ENCODE measurements around the gene TM7SF3. TPM values are rescaled to one million over a fixed set of nuclear protein-coding genes. Genes with fewer than 3 reads are reported as not detected.
"Not testable (repeated sequence)": the region's sequence is repeated elsewhere in the genome, so short reads cannot be mapped to it uniquely, and the experiment has no call there.

Gene TM7SF3
- total RNA-seq, 4 donors from 2014 or later, result 67.2 to 142 (median 124) TPM

GRCh38 chr12:27055966-27056365, 41.8 kb upstream of the TM7SF3 start:
- DNase-seq (ENCODE audit: low spot score in 2 of 2), result no peak
- Histone ChIP-seq H3K27ac (no peak overlapping the region), H3K4me3 (no peak overlapping the region), H3K27me3 (no peaks in the 10 kb centered on the region), H3K4me1 (no peaks in the 10 kb centered on the region), H3K36me3 (no peaks in the 10 kb centered on the region), H3K9me3 (no peaks in the 10 kb centered on the region)
- 85% methylated on average over 7 of the region's 7 CpGs for WGBS
- TF ChIP-seq CTCF (IDR thresholded peaks at IDR 0.05) (no peak), POLR2AphosphoS5 (IDR thresholded peaks at IDR 0.05) (no peak), EP300 (IDR thresholded peaks at IDR 0.05) (no peak), POLR2A (IDR thresholded peaks at IDR 0.05) (no peak)

GRCh38 chr12:27052742-27053141, 38.6 kb upstream of the TM7SF3 start:
- Histone ChIP-seq H3K27ac (no peak overlapping the region), H3K9me3 (no peaks in the 10 kb centered on the region), H3K4me3 (no peak overlapping the region)

GRCh38 chr12:27052176-27052575, 38.0 kb upstream of the TM7SF3 start:
- Histone ChIP-seq H3K27ac (no peak overlapping the region), H3K4me1 (no peaks in the 10 kb centered on the region), H3K4me3 (no peak overlapping the region), H3K36me3 (no peaks in the 10 kb centered on the region), H3K27me3 (no peaks in the 10 kb centered on the region), H3K9me3 (no peaks in the 10 kb centered on the region)
- TF ChIP-seq POLR2AphosphoS5 (IDR thresholded peaks at IDR 0.05) (no peak), CTCF (IDR thresholded peaks at IDR 0.05) (no peak), POLR2A (IDR thresholded peaks at IDR 0.05) (no peak), EP300 (IDR thresholded peaks at IDR 0.05) (no peak)
- no peak for DNase-seq (ENCODE audit: low spot score in 2 of 2)
- WGBS, result 52% methylated on average over 1 of the region's 1 CpG

More at GRCh38 chr12:27052742-27053141, 38.6 kb upstream of the TM7SF3 start:
- TF ChIP-seq POLR2A (IDR thresholded peaks at IDR 0.05) (no peak), EP300 (IDR thresholded peaks at IDR 0.05) (no peak), CTCF (IDR thresholded peaks at IDR 0.05) (no peak), POLR2AphosphoS5 (IDR thresholded peaks at IDR 0.05) (no peak)
- DNase-seq (ENCODE audit: low spot score in 2 of 2), result no peak
- Histone ChIP-seq H3K4me1 (no peaks in the 10 kb centered on the region), H3K36me3 (no peaks in the 10 kb centered on the region), H3K27me3 (no peaks in the 10 kb centered on the region)
- 92% methylated on average over 3 of the region's 3 CpGs for WGBS

GRCh38 chr12:27048822-27049752, 34.9 kb upstream of the TM7SF3 start:
- WGBS, result 72% methylated on average over 4 of the region's 4 CpGs
- no peak overlapping the region for H3K27ac ChIP-seq

GRCh38 chr12:27042018-27042417, 27.8 kb upstream of the TM7SF3 start:
- not testable (repeated sequence) for H3K9me3 ChIP-seq, H3K27me3 ChIP-seq
- WGBS, result 86% methylated on average over 1 of the region's 1 CpG

More at GRCh38 chr12:27048822-27049752, 34.9 kb upstream of the TM7SF3 start:
- H3K27me3 ChIP-seq, result no peaks in the 10 kb centered on the region
- no peak for DNase-seq (ENCODE audit: low spot score in 2 of 2)
- H3K4me1 ChIP-seq, result no peaks in the 10 kb centered on the region
- H3K9me3 ChIP-seq, result no peaks in the 10 kb centered on the region
- no peaks in the 10 kb centered on the region for H3K36me3 ChIP-seq
- H3K4me3 ChIP-seq, result no peak overlapping the region
- TF ChIP-seq POLR2AphosphoS5 (IDR thresholded peaks at IDR 0.05), result no peak
- no peak for TF ChIP-seq POLR2A (IDR thresholded peaks at IDR 0.05)
- TF ChIP-seq CTCF (IDR thresholded peaks at IDR 0.05), result no peak
- no peak for TF ChIP-seq EP300 (IDR thresholded peaks at IDR 0.05)

GRCh38 chr12:27040637-27041036, 26.5 kb upstream of the TM7SF3 start:
- H3K4me3 ChIP-seq; H3K9me3 ChIP-seq; H3K27ac ChIP-seq; H3K27me3 ChIP-seq; DNase-seq (ENCODE audit: low spot score in 2 of 2); H3K4me1 ChIP-seq: not testable (repeated sequence)
- WGBS, result 100% methylated on average over 3 of the region's 4 CpGs
- H3K36me3 ChIP-seq, result peaks cover 13% of the 10 kb centered on the region

More at GRCh38 chr12:27042018-27042417, 27.8 kb upstream of the TM7SF3 start:
- not testable (repeated sequence) for H3K4me3 ChIP-seq; H3K27ac ChIP-seq; H3K4me1 ChIP-seq; DNase-seq (ENCODE audit: low spot score in 2 of 2)
- H3K36me3 ChIP-seq, result peaks cover 10% of the 10 kb centered on the region
